ENCODE data around the gene TMX1.

Gene TMX1

GRCh38 chr14:51258280-51258679 lies 18.2 kb downstream of the TMX1 start:
- ChIA-PET CTCF (no interaction called here), POLR2A (no interaction called here)
- H3K27me3 ChIP-seq (replicated peaks in 2 of 5; ENCODE audit: control insufficient read depth in 4 of 5, insufficient read depth in 5 of 5, low read length in 4 of 5), result no peaks in the 10 kb centered on the region
- no peak overlapping the region for H3K27ac ChIP-seq (ENCODE audit: insufficient read depth in 1 of 2, low read depth in 1 of 2, low read length in 2 of 2, poor library complexity in 1 of 2, severe bottlenecking in 2 of 2)
- peaks cover 11 to 41% (median 28%) of the 10 kb centered on the region in 4 experiments for H3K36me3 ChIP-seq (ENCODE audit: control insufficient read depth in 4 of 4, insufficient read depth in 4 of 4, low read length in 3 of 4)
- no peak overlapping the region for H3K4me3 ChIP-seq (ENCODE audit: control insufficient read depth in 1 of 7, extremely low read depth in 1 of 7, insufficient read depth in 4 of 7, low read depth in 2 of 7, low read length in 6 of 7)
- DNase-seq, result no peak
- no peaks in the 10 kb centered on the region for H3K4me1 ChIP-seq (ENCODE audit: control extremely low read depth in 1 of 4, control insufficient read depth in 4 of 4, insufficient read depth in 4 of 4, low read length in 3 of 4)
- peaks cover 0 to 7% (median 0%) of the 10 kb centered on the region in 5 experiments for H3K9me3 ChIP-seq (ENCODE audit: control extremely low read depth in 1 of 5, control insufficient read depth in 4 of 5, insufficient read depth in 2 of 5, low read depth in 1 of 5, low read length in 4 of 5)
- WGBS (ENCODE audit: insufficient coverage), result no CpG with 5 or more reads among the region's 1 CpG

GRCh38 chr14:51258788-51259187 lies 18.7 kb downstream of the TMX1 start:
- POLR2A ChIA-PET, result no interaction called here
- Histone ChIP-seq H3K4me1 (ENCODE audit: control extremely low read depth in 1 of 4, control insufficient read depth in 4 of 4, insufficient read depth in 4 of 4, low read length in 3 of 4) (no peaks in the 10 kb centered on the region), H3K27ac (ENCODE audit: insufficient read depth in 1 of 2, low read depth in 1 of 2, low read length in 2 of 2, poor library complexity in 1 of 2, severe bottlenecking in 2 of 2) (no peak overlapping the region), H3K27me3 (replicated peaks in 2 of 5; ENCODE audit: control insufficient read depth in 4 of 5, insufficient read depth in 5 of 5, low read length in 4 of 5) (no peaks in the 10 kb centered on the region), H3K9me3 (ENCODE audit: control extremely low read depth in 1 of 5, control insufficient read depth in 4 of 5, insufficient read depth in 2 of 5, low read depth in 1 of 5, low read length in 4 of 5) (peaks cover 0 to 7% (median 0%) of the 10 kb centered on the region in 5 experiments), H3K4me3 (ENCODE audit: control insufficient read depth in 1 of 7, extremely low read depth in 1 of 7, insufficient read depth in 4 of 7, low read depth in 2 of 7, low read length in 6 of 7) (no peak overlapping the region), H3K36me3 (ENCODE audit: control insufficient read depth in 4 of 4, insufficient read depth in 4 of 4, low read length in 3 of 4) (peaks cover 6 to 38% (median 27%) of the 10 kb centered on the region in 4 experiments)
- DNase-seq, result no peak
- CTCF ChIA-PET, result no interaction called here

GRCh38 chr14:51260225-51260624 lies 20.2 kb downstream of the TMX1 start:
- ChIA-PET CTCF (interaction anchor here (0.9 kb wide), 1 partner anchor 10 kb away, joined by 3 read pairs; no protein-coding TSS in a partner anchor), POLR2A (no interaction called here)
- WGBS (ENCODE audit: insufficient coverage), result 100% methylated on average over 1 of the region's 3 CpGs
- no peaks in the 10 kb centered on the region for H3K4me1 ChIP-seq (ENCODE audit: control extremely low read depth in 1 of 4, control insufficient read depth in 4 of 4, insufficient read depth in 4 of 4, low read length in 3 of 4)
- no peaks in the 10 kb centered on the region for H3K27me3 ChIP-seq (replicated peaks in 2 of 5; ENCODE audit: control insufficient read depth in 4 of 5, insufficient read depth in 5 of 5, low read length in 4 of 5)
- no peak for DNase-seq
- H3K9me3 ChIP-seq (ENCODE audit: control extremely low read depth in 1 of 5, control insufficient read depth in 4 of 5, insufficient read depth in 2 of 5, low read depth in 1 of 5, low read length in 4 of 5), result peaks cover 0 to 7% (median 0%) of the 10 kb centered on the region in 5 experiments
- H3K4me3 ChIP-seq (ENCODE audit: control insufficient read depth in 1 of 7, extremely low read depth in 1 of 7, insufficient read depth in 4 of 7, low read depth in 2 of 7, low read length in 6 of 7), result no peak overlapping the region
- H3K36me3 ChIP-seq (ENCODE audit: control insufficient read depth in 4 of 4, insufficient read depth in 4 of 4, low read length in 3 of 4), result peaks cover 11 to 33% (median 25%) of the 10 kb centered on the region in 4 experiments
- no peak overlapping the region for H3K27ac ChIP-seq (ENCODE audit: insufficient read depth in 1 of 2, low read depth in 1 of 2, low read length in 2 of 2, poor library complexity in 1 of 2, severe bottlenecking in 2 of 2)

GRCh38 chr14:51261151-51261550 lies 21.1 kb downstream of the TMX1 start:
- no peak for DNase-seq
- no peaks in the 10 kb centered on the region for H3K4me1 ChIP-seq (ENCODE audit: control extremely low read depth in 1 of 4, control insufficient read depth in 4 of 4, insufficient read depth in 4 of 4, low read length in 3 of 4)
- 100% methylated on average over 2 of the region's 2 CpGs for WGBS (ENCODE audit: insufficient coverage)
- H3K27me3 ChIP-seq (replicated peaks in 2 of 5; ENCODE audit: control insufficient read depth in 4 of 5, insufficient read depth in 5 of 5, low read length in 4 of 5), result no peaks in the 10 kb centered on the region
- H3K4me3 ChIP-seq (ENCODE audit: control insufficient read depth in 1 of 7, extremely low read depth in 1 of 7, insufficient read depth in 4 of 7, low read depth in 2 of 7, low read length in 6 of 7), result no peak overlapping the region
- H3K9me3 ChIP-seq (ENCODE audit: control extremely low read depth in 1 of 5, control insufficient read depth in 4 of 5, insufficient read depth in 2 of 5, low read depth in 1 of 5, low read length in 4 of 5), result peaks cover 0 to 7% (median 0%) of the 10 kb centered on the region in 5 experiments
- POLR2A ChIA-PET, result no interaction called here
- no peak overlapping the region for H3K27ac ChIP-seq (ENCODE audit: insufficient read depth in 1 of 2, low read depth in 1 of 2, low read length in 2 of 2, poor library complexity in 1 of 2, severe bottlenecking in 2 of 2)
- H3K36me3 ChIP-seq (ENCODE audit: control insufficient read depth in 4 of 4, insufficient read depth in 4 of 4, low read length in 3 of 4), result peaks cover 11 to 33% (median 20%) of the 10 kb centered on the region in 4 experiments
- CTCF ChIA-PET, result interaction anchor here (1.2 kb wide), 1 partner anchor 18 kb away, joined by 3 read pairs; no protein-coding TSS in a partner anchor

- ChIA-PET POLR2A (no interaction called here), CTCF (interaction anchor here (1.0 to 1.4 kb wide), 2 partner anchors 9 to 18 kb away, joined by 3 read pairs; no protein-coding TSS in a partner anchor)
- H3K36me3 ChIP-seq (ENCODE audit: control insufficient read depth in 4 of 4, insufficient read depth in 4 of 4, low read length in 3 of 4), result peaks cover 9 to 22% (median 14%) of the 10 kb centered on the region in 4 experiments
- H3K27me3 ChIP-seq (replicated peaks in 2 of 5; ENCODE audit: control insufficient read depth in 4 of 5, insufficient read depth in 5 of 5, low read length in 4 of 5), result no peaks in the 10 kb centered on the region
- H3K4me3 ChIP-seq (ENCODE audit: control insufficient read depth in 1 of 7, extremely low read depth in 1 of 7, insufficient read depth in 4 of 7, low read depth in 2 of 7, low read length in 6 of 7), result no peak overlapping the region
- DNase-seq, result no peak
- no CpG with 5 or more reads among the region's 2 CpGs for WGBS (ENCODE audit: insufficient coverage)
- H3K27ac ChIP-seq (ENCODE audit: insufficient read depth in 1 of 2, low read depth in 1 of 2, low read length in 2 of 2, poor library complexity in 1 of 2, severe bottlenecking in 2 of 2), result no peak overlapping the region
- peaks cover 0 to 7% (median 0%) of the 10 kb centered on the region in 5 experiments for H3K9me3 ChIP-seq (ENCODE audit: control extremely low read depth in 1 of 5, control insufficient read depth in 4 of 5, insufficient read depth in 2 of 5, low read depth in 1 of 5, low read length in 4 of 5)
- no peaks in the 10 kb centered on the region for H3K4me1 ChIP-seq (ENCODE audit: control extremely low read depth in 1 of 4, control insufficient read depth in 4 of 4, insufficient read depth in 4 of 4, low read length in 3 of 4)
These were observed 22.8 kb downstream of the TMX1 start for GRCh38 chr14:51262868-51263267.

- peaks cover 0 to 3% (median 0%) of the 10 kb centered on the region in 5 experiments for H3K9me3 ChIP-seq (ENCODE audit: control extremely low read depth in 1 of 5, control insufficient read depth in 4 of 5, insufficient read depth in 2 of 5, low read depth in 1 of 5, low read length in 4 of 5)
- H3K36me3 ChIP-seq (ENCODE audit: control insufficient read depth in 4 of 4, insufficient read depth in 4 of 4, low read length in 3 of 4), result peaks cover 0 to 2% (median 0%) of the 10 kb centered on the region in 4 experiments
- H3K27ac ChIP-seq (ENCODE audit: insufficient read depth in 1 of 2, low read depth in 1 of 2, low read length in 2 of 2, poor library complexity in 1 of 2, severe bottlenecking in 2 of 2), result no peak overlapping the region
- H3K27me3 ChIP-seq (replicated peaks in 2 of 5; ENCODE audit: control insufficient read depth in 4 of 5, insufficient read depth in 5 of 5, low read length in 4 of 5), result no peaks in the 10 kb centered on the region
- POLR2A ChIA-PET, result no interaction called here
- no peaks in the 10 kb centered on the region for H3K4me1 ChIP-seq (ENCODE audit: control extremely low read depth in 1 of 4, control insufficient read depth in 4 of 4, insufficient read depth in 4 of 4, low read length in 3 of 4)
- CTCF ChIA-PET, result interaction anchor here (1.0 to 1.9 kb wide), 3 partner anchors 10 to 14 kb away, joined by 3 read pairs; no protein-coding TSS in a partner anchor
- DNase-seq, result no peak
- no CpG with 5 or more reads among the region's 1 CpG for WGBS (ENCODE audit: insufficient coverage)
- no peak overlapping the region for H3K4me3 ChIP-seq (ENCODE audit: control insufficient read depth in 1 of 7, extremely low read depth in 1 of 7, insufficient read depth in 4 of 7, low read depth in 2 of 7, low read length in 6 of 7)
These were observed 29.6 kb downstream of the TMX1 start for GRCh38 chr14:51269634-51270033.

GRCh38 chr14:51276605-51277004 lies 36.6 kb downstream of the TMX1 start:
- Histone ChIP-seq H3K4me1 (ENCODE audit: control extremely low read depth in 1 of 4, control insufficient read depth in 4 of 4, insufficient read depth in 4 of 4, low read length in 3 of 4) (no peaks in the 10 kb centered on the region), H3K36me3 (ENCODE audit: control insufficient read depth in 4 of 4, insufficient read depth in 4 of 4, low read length in 3 of 4) (peaks cover 0 to 2% (median 0%) of the 10 kb centered on the region in 4 experiments), H3K4me3 (ENCODE audit: control insufficient read depth in 1 of 7, extremely low read depth in 1 of 7, insufficient read depth in 4 of 7, low read depth in 2 of 7, low read length in 6 of 7) (no peak overlapping the region), H3K27ac (ENCODE audit: insufficient read depth in 1 of 2, low read depth in 1 of 2, low read length in 2 of 2, poor library complexity in 1 of 2, severe bottlenecking in 2 of 2) (no peak overlapping the region), H3K9me3 (ENCODE audit: control extremely low read depth in 1 of 5, control insufficient read depth in 4 of 5, insufficient read depth in 2 of 5, low read depth in 1 of 5, low read length in 4 of 5) (peaks cover 0 to 3% (median 0%) of the 10 kb centered on the region in 5 experiments), H3K27me3 (replicated peaks in 2 of 5; ENCODE audit: control insufficient read depth in 4 of 5, insufficient read depth in 5 of 5, low read length in 4 of 5) (no peaks in the 10 kb centered on the region)
- CTCF ChIA-PET, result no interaction called here
- POLR2A ChIA-PET, result no interaction called here
- no peak for DNase-seq
- no CpG with 5 or more reads among the region's 1 CpG for WGBS (ENCODE audit: insufficient coverage)

Measured in common myeloid progenitor, CD34-positive (primary cell).